D721Med (cell line): Measurements from ENCODE around the gene OSBPL10.
"Not testable (repeated sequence)": the region's sequence is repeated elsewhere in the genome, so short reads cannot be mapped to it uniquely, and the experiment has no call there.

ENCODE experiments used
- DNase-seq: peaks from one replicate; pipeline ENCODE4 v3.0.0; 2011; ENCODE audit warnings: low spot score; ENCODE audit not compliant: insufficient read length
- FAIRE-seq: peaks from 2 replicates; lab custom pipeline; 2011; peaks lifted over from hg19 to GRCh38; lab: Jason Lieb, UNC
- TF ChIP-seq, protein P1 (sequence below): IDR thresholded peaks from 2 replicates; pipeline ENCODE4 v1.5.1; 2012; ENCODE audit warnings: mild to moderate bottlenecking, control low read depth; ENCODE audit not compliant: insufficient read depth; ENCODE audit errors: missing control alignments

OSBPL10 gene

DNA sequence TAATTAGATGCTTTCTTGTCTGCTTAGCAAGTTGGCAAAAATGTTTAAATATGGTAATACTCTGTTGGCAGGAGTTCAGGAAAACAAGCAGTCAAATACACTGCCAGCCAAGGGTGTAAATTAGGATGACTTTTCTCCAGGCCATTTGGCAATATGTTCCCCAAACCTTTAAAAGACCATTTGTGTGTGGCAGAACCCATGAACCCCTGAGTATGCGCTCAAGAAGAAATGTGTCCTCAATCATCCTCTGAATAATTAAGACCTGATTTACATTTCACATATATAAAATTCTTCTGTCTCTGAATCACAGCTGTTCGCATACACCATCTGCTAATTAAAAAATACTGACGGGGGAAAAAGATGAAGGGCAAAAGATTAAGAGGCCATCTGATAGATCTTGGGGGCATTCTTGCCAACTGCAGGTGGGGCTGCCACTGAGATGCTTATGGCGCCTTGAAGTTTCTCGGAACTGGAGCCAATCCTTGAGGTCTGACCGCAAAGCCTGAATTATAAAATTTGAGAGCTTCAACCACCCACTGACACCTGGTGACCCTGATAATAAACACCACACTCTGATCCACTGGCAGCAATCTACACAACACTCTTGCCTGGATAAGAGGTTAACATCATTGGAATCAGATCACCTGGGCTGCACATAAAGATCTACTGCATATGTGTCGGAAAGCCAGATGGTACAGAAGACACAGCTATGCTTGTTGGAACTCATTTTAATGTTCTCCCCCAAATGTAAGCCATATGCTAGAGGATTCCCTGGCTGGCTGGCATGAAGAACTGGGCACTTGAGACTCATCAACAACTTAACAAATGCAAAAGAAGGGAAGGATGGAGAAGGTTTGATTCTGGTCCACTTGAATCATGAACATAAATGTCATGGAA lies 190.6 kb downstream of the OSBPL10 start:
- TF ChIP-seq, protein P1, sequence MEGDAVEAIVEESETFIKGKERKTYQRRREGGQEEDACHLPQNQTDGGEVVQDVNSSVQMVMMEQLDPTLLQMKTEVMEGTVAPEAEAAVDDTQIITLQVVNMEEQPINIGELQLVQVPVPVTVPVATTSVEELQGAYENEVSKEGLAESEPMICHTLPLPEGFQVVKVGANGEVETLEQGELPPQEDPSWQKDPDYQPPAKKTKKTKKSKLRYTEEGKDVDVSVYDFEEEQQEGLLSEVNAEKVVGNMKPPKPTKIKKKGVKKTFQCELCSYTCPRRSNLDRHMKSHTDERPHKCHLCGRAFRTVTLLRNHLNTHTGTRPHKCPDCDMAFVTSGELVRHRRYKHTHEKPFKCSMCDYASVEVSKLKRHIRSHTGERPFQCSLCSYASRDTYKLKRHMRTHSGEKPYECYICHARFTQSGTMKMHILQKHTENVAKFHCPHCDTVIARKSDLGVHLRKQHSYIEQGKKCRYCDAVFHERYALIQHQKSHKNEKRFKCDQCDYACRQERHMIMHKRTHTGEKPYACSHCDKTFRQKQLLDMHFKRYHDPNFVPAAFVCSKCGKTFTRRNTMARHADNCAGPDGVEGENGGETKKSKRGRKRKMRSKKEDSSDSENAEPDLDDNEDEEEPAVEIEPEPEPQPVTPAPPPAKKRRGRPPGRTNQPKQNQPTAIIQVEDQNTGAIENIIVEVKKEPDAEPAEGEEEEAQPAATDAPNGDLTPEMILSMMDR, result no peak
- no peak for FAIRE-seq
- DNase-seq, result no peak

DNA sequence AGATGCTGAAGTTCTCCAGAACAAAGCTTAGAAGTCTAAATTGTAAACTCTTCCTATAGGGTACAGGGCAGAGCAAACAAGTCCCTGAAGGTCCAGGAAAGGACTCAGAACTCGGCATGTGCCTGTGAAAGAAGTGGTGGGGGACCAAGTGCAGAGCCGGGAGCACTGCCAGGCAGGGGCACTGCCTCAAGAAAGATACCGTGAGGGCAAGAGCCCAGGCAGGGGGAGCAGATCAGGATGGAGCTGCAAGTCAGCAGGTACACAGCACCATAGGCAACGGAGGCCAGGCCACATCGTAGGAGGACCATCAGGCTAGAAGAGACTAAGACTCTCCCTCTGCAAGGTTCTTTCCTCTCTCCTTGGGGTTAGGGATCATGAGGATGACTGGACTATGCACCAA lies 191.6 kb downstream of the OSBPL10 start:
- FAIRE-seq, result no peak
- TF ChIP-seq, protein P1, result no peak

DNA sequence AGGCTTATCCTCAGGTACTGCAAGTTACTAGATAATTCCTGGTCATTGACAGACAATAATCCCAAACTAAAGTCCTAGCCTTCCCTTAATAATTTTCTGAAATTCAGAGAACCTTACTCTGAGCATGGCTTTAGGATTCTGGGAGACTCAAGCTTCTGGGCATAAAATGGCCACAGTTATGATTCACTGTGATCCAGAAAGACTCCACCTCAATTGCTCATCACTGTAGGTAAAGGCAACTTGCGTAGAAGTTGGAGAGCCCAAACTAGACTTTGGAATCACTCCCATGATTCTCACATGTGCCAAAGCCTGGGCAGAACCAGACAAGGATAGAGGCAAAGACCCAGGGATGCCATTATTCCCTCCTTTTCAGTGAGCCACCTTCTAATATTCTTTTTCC lies 195.3 kb downstream of the OSBPL10 start:
- FAIRE-seq (no peak), DNase-seq (no peak)
- TF ChIP-seq, protein P1, result no peak

More for the DNA sequence above, 191.6 kb downstream of the OSBPL10 start:
- no peak for DNase-seq

DNA sequence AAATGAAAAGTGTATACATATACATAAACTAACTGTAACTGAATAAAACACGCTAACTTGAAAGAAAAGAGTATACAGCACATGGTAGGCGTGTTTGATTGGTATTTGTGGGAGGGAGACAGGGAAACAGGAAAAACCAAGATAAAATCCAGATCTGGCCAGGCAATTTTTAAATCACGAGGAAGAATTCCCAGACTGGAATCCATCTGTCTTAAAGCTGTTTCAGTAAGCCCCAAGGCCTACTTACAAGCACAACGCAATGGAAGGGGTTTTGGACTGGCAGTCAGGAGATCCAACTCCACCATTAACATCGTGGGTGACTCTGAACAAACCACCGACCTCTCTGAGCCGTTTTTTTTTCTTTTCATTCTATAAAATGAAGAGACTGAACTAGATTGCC lies 195.8 kb downstream of the OSBPL10 start:
- FAIRE-seq (no peak), DNase-seq (no peak)
- TF ChIP-seq, protein P1, result no peak

DNA sequence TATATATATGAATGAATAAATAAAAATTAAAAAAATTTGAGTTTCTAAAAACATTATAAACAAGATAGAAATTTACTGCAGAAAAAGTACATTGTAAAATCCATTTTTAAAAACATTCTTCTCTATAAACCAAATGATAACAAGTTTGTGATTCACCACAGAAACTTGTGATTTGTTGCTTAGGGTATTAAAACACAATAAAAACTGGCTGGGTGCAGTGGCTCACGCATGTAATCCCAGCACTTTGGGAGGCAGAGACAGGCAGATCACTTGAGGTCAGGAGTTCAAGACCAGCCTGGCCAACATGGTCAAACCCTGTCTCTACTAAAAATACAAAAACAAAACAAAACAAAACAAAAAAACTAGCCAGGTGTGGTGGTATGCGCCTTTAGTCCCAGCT lies 197.2 kb downstream of the OSBPL10 start:
- not testable (repeated sequence) for DNase-seq, FAIRE-seq

DNA sequence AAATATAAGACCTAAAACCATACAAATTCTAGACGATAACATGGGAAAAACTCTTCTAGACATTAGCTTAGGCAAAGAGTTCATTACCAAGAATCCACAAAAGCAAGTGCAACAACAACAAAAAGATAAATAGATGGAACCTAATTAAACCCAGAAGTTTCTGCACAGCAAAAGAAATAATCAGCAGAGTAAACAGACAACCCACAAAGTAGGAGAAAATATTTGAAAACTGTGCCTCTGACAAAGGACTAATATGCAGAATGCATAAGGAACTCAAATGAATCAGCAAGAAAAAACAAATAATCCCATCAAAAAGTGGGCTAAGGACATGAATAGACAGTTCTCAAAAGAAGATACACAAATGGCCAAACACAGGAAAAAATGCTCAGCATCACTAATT lies 198.8 kb downstream of the OSBPL10 start:
- not testable (repeated sequence) for FAIRE-seq, DNase-seq

DNA sequence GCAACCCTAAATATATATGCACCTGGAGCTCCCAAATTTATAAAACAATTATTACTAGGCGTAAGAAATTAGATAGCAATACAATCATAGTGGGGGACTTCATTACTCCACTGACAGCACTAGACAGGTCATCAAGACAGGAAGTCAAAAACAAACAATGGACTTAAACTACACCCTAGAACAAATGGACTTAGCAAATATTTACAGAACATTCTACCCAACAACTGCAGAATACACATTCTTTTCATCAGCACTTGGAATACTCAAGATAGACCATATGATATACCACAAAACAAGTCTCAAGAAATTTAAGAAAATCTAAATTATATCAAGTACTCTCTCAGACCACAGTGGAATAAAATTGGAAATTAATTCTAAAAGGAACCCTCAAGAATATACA lies 201.5 kb downstream of the OSBPL10 start:
- DNase-seq, result no peak
- FAIRE-seq, result no peak
- TF ChIP-seq, protein P1, result no peak

DNA sequence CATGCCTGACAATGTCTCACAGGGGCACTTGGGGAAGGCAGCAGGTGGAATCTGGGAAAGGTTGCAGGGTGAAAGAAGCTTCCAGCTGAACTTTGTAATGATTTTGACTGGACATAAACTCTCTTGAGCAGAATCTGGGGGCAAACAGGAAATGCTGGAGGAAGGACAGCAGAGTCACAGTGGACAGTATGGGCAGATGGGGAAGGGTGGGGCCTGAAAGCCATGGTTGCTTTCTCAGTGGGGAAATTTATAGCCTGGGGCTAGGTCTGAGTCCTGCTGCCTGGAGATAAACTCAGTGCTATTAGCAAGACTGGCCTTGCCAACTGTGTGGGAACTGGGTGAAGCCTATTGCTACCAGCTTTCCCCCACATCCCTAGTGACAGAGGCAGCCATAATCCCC lies 203.2 kb downstream of the OSBPL10 start:
- FAIRE-seq (no peak), DNase-seq (no peak)
- TF ChIP-seq, protein P1, result no peak
